NCI-H524 treated with DMSO at 0.1 percent for 48 hours (cell line): ENCODE data around the gene ADSS2.
"Not testable (repeated sequence)": the region's sequence is repeated elsewhere in the genome, so short reads cannot be mapped to it uniquely, and the experiment has no call there.

Experiments used
- DNase-seq: peaks from one replicate; lab custom pipeline; 2025; lab: John Stamatoyannopoulos, UW

The ADSS2 gene

DNA sequence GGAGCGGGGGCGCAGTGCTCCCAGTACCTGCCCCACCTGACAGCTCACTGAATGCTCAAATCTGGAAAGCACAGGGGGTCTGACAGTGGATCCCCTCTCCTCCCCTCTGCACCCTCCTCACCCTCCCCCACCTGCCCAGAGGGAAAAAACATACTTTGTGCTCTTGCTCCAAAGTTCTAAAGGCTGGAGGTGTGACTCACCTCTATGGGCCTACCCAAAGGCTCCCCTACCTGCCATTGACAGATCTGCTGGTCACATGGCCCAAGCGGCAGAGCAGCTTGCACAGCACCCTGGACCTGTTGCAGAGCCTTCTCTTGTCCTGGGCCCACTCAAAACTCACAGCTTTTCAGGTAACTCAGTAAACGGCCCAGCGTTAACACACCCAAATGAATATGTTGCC, 55.7 kb downstream of the ADSS2 start:
- no peak for DNase-seq

DNA sequence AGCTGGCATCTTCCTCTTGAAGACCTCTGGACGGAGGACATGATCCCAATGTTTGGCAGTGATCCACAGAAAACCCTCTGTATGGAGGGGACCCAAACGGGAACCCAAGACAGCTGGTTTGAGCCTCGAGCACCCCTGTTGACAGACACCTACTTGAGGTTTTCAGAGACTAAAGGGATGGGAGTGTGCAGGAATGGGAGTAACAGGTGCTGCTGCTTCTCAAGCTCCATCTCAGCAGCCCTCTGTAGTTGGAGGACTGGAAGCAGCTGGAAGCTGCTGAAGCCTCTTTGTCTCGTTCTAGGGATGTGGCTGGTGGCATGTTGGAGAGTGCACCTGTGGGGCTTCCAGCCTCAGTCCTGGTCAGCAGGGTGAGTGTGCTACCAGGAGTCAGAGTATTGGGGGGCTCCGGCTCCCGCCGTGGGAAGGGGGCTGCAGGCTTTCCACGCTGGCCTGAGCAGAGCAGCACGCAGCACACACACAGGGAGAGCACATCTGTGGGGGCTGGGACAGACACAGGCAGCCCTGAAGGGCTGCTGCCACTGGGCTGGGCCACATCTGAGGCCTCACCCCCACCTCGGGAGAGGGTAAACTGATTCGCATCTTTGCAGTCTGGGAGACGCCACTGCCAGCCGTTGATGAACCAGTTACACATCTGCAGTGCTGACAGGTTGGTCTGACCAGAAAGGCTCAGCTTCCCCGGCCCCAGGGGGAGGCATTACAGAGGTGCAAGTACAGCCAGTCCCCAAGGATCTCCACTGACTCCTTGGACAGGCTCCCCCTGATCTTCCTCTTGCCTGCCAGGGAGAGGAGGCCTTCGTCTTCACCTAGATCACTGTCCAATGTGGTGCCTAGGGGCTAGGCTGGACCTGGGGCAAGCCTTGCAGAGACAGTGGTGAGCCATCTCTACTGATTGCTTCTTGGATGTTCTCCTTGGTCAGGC, 56.6 kb downstream of the ADSS2 start:
- DNase-seq, result peak; percentile 95

DNA sequence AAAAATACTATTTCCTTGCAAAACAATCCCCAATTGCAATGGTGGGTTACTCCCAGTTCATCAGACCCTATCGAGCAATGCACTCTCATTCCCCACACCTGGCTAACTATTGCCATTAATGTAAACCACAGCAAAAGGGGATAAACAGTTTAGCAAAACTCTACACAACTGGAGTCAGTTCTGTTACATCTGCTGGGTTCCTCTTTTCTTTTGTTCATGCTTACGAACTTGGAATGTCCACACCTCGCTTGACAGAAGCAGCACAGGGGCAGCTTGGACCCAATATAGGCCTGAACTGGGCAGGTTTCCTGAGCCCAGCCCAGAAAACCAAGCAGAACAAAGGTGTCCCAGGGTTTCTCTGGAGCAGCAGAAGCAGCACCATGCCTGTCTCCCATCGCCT, 57.4 kb downstream of the ADSS2 start:
- no peak for DNase-seq

DNA sequence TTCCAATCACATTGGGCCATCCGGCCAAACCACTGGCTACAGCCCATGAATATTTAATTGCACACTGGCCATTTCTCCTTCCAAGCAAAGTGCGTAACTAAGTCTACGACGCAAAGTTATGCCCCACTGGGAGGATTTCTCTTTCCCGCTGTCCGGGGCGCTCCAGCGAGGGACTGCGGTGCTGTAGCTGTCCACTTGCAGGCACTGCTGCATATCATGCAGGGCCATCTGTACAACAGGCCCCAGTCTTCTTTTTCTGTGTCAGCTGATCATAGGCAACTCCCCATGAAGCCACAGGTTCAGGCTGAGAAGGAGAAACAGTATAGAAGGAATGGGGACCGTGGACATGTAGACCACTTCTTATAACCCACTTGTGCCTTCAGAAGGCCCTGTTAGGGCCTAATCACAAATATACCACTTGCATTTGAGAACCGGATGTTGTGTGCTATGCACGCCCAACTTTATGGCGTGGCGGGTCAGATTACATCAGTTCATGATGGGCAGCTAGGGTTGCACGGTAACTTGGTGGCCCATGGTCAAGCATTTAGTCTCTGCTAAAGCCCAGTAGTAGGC, 58.0 kb downstream of the ADSS2 start:
- DNase-seq, result no peak

DNA sequence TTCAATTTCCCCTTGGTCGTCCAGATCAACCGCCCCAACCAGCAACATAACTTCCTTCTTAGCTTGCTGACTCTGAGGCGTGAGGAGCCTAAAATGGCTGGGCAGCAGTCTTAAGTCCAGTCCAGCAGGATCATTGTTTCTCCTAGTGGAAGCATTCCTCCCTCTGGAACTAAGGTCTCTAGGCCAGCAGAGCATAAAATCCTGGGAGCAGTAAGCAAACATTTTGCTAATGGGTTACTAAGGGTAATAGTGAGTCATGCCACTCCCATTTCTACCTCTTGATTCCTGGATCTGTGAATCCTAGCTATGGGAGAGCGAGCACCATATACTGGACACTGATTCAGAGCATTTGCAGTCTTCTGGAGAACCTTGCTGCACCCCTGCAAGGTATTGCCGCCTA, 59.9 kb downstream of the ADSS2 start:
- DNase-seq, result no peak

DNA sequence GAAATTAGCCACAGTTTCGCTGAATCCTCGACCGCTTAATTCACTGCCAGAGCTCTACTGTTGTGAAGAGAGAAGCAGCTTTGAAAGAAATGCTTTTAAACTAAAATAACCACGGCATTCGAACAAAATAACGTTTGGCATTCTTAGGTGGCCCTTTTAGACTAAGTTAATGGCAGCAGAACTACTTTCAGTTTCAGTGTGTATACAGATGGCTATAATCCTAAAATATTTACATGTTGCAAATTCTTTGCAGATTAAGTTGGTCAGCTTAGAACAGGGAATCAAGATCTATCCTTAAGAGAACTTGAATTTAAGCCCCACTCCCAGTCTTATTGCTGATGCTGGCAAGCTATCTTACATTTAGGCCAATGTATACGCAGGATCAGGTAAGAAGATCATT, 62.7 kb downstream of the ADSS2 start:
- no peak for DNase-seq

DNA sequence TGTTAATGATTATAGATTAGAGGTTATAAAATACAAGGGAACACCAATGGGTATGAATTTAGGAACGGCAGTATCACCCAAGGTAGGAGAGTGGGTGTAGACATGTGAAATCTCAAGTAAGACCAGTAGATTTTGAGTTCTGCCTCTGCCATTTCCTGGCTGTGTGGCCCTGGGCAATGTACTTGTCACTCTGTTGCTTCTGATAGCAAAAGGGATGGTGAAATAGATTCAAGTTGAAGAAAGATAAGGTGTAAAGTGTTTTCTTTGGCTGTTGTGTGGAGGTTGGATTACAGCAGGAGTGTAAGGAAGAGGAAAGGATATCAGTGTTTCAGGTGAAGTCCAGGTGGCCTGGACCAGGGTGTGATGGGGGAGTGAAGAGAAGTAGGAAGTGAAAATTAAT, 64.3 kb downstream of the ADSS2 start:
- DNase-seq, result no peak

DNA sequence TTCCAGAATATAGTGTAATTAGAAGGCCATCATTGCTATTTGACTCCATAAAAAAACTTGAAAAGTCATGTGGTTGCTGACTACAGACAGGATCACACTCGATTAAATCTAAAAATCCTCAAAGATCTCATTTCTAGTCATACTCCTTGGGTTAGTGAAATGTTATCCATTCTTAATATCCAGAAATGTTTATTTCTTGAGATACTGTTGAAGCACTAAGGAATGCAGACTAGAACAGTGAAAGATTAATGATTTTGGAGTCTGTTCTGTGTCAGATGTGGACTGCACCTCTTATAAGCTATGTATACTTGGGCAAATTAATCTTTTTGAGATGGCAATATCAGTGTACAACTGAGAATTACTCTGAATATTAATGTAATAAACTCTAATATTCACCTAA, 65.1 kb downstream of the ADSS2 start:
- no peak for DNase-seq

DNA sequence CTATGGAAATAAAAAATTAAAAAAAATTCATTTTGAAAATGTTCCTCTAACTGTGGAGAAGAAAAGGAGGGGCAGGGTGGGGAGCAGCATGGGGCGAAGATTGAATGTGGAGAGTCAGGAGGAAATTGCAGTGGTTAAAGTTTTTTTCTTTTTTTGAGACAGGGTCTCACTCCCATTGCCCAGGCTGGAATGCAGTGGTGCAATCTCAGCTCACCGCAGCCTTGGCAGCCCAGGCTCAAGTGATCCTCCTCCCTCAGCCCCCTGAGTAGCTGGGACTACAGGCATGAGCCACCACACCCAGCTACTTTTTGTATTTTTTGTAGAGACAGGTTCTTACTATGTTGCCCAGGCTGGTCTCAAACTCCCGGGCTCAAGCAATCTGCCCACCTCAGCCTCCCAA, 67.6 kb downstream of the ADSS2 start:
- DNase-seq, result no peak

DNA sequence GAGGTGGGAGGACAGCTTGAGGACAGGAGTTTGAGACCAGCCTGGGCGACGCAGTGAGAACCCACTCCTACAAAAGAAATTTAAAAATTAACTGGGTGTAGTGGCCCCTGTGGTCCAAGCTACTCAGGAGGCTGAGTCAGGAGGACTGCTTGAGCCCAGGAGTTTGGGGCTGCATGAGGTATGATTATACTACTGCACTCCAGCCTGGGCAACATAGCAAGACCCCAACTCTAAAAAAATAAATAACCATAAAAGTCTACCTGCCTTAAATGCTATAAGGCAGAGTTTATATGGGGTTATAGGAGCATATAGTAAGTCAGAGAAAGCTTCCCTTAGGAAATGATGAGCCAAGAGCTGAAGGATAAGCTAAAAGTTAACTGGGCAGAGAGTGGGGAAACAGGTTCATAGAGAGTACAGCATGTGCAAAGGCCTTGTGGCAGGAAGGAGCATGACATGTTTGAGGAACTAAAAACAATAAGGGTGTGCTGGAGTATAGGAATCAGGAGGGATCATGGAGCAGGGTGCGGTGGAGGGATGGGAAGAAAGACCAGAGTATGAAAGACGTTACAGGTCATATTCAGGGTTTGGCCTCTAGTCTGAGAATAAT, 68.3 kb downstream of the ADSS2 start:
- DNase-seq, result no peak

DNA sequence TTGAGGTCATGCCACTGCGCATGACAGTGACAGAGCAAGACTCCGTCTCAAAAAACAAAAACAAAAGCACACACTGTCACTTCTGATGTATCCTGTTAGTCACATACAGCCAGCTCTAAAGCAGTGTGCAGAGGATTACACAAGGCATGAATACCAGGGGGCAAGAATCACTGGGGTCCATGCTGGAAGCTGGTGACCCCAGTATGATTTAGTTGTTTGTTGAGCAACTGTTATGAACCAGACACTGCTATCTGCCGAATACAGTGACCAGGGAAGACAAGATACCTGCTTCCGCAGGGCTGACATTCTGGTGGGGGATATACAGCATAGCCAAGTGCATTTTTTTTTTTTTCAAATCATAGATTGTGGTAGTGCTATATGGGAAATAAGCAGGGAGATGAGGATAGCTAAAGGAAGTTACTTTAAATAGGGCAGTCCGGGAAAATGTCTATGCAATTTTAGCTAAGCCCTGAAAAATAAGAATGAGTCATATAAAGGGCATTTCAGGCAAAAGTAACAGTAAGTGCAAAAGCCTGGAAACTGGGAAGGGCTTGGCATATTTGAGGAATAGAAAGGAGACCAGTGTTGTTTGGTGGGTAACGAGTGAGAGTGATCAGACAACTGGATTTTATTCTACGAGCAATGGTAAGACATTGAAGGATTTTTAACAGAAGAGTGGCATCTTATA, 69.7 kb downstream of the ADSS2 start:
- DNase-seq, result no peak

DNA sequence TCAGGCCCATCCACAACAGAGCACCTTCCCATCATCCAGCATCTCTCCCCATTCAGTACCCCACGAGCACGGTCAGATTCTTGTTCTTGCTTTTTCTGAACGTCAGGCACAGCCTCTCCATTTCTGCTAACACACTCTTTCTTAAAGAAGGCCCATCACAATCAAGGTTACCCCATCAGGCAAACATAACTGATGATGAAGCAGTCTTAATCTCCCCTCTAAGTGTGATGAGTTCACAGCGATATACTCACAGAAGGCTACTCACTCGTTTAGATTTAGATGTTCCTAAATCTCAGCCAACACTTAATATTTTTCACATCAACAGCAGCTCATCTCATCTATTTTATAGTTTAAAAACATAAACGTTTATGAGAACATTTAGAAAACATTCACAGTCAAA, 75.6 kb downstream of the ADSS2 start:
- no peak for DNase-seq

DNA sequence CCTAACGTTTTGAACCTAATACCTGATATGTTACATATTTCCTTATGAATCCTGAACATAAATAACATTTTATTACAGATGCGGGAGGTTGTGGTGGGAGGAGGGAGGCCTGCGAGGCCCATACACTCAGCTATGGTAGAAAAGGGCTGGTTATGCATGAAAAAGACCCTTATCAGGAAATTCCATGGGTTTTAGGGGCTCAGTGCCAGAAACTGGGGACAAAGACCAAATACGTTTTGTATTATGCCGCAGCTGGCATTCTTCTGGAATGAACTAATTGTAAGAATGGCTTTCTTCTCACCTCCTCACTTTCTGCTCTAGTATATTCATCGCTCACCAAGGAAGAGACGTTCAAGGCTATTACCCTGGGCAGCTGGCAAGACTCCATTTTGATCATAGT, 76.7 kb downstream of the ADSS2 start:
- DNase-seq, result no peak

DNA sequence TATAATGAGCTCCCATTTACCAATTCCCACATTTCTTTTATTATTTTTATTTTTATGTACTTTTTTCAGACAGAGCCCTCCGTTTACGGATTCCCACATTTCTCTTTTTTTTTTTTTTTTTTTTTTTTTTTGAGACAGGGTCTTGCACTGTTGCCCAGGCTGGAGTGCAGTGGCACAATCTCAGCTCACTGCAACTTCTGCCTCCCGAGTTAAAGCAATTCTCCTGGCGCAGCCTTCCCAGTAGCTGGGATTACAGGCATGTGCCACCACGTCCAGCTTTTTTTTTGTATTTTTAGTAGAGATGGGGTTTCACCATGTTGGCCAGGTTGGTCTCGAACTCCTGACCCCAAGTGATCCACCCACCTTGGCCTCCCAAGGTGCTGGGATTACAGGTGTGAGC, 77.2 kb downstream of the ADSS2 start:
- not testable (repeated sequence) for DNase-seq

DNA sequence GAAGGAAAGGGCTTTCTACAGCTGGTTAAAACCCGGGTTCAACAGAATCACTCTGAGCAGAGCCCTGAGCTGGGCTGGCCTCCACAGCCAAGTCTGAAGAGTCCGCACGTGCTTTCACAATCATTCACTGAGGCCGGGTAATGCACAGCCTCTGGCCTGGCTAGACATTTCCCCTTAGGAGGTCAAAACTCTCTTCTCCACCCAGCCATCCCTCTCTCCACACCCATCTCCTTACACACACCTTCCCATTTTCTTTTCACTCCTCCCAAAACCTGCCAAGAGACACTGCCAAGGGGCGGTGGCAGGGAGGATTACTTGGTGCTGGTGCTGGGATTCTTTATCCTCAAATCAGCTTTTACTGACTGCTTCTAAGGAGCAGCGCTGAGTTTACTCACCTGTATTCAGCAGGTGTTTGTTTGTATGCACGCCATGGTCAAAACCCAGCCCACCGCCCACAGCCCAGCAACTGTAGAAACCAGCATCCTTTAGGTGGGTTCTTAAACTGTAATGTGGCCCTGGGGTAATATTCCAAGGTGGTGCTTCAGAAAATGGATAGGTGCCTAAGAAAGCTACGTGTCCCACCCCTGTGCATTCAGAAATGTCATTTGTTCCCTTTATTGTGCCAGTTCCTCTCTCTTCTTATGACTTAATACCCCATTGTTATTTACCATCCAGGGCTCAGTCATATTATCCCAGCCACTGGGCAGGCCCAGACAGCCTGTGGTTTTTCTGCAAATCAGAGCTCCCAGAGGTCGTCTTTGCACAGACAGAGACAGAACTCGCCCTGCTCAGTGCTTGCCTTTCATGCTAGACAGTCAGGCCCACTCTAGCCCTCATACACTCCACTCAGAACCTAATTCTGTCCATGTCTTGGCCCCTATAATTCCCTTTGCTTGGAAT, 80.2 kb downstream of the ADSS2 start:
- no peak for DNase-seq

DNA sequence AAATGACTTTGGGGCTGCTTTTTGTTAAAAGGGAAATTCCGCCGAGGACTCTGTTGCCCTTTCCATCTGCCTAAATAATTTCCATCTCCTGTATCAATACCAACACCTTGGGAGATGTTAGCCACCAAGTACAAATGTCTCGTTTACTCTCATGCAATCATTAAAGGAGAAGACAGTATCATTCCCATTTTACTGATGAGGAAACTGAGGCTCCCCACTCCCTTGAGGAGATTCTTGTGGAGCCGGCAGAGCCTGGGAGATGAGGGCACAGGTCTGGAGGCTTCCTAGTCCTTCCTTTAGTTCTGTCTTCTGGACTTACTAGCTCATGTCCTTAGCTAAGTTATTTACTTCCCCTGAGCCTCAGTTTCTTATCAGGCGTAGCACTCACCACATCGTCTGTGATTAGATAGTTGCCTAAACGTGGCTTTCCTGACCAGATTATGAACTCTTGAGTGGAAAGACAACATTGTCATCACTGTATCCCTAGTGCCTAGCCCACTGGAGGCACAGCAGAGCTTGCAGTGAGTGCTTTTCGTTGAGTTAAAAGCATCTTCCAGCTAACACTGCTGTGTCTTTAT, 81.6 kb downstream of the ADSS2 start:
- DNase-seq, result no peak

DNA sequence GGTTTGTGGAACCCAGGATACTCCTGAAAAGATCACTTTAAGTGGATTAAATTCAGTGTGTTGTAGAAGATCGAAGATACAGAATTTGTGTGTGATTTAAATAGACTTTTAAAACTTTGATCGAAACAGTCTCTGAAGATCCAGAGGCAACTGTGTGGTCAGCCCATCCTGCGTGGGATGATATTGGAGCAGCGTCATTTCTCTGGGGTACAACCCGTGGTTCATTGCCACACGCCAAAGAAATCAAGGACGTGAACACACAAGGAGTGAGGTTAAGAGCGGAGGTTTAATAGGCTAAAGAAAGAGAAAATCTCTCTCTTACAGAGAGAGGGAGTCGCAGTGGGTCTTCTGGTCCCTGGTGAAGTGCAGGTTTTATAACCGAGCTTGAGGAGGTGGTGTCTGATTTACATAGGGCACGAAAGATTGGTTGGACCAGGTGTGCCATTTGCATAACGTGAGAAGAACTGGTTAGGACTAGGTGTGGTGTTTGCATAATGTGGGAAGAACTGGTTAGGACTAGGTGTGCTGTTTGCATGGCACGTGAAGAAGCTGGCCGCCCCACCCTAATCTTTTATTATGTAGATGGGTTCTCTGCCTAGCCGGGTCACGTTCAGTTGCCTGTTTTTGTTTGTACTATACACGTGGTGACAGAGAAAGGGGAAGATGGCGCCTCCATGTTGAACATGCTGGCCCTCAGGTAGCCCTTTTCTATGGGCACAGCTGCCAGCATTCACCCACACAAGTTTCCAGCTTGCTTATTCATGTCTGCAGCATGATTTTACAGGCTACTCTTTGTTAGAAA, 82.3 kb downstream of the ADSS2 start:
- no peak for DNase-seq

DNA sequence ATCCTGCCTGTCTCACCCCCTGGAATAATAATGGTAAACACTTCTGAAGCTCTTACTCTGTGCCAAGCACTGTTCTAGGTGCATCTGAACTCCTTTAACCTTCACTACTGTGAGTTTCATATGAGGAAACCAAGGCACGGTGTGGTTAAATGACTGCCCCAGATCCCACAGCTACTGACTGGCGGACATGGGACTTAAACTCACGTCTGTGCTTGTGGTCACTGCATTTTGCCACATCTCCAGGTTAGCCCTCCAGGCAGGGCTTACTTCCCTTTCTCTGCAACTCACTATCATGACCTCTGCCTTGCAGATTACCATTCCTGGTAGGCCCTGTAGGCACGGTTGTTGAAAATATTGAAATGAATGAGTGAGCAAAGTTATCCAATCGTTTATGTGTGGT, 83.4 kb downstream of the ADSS2 start:
- DNase-seq, result no peak

DNA sequence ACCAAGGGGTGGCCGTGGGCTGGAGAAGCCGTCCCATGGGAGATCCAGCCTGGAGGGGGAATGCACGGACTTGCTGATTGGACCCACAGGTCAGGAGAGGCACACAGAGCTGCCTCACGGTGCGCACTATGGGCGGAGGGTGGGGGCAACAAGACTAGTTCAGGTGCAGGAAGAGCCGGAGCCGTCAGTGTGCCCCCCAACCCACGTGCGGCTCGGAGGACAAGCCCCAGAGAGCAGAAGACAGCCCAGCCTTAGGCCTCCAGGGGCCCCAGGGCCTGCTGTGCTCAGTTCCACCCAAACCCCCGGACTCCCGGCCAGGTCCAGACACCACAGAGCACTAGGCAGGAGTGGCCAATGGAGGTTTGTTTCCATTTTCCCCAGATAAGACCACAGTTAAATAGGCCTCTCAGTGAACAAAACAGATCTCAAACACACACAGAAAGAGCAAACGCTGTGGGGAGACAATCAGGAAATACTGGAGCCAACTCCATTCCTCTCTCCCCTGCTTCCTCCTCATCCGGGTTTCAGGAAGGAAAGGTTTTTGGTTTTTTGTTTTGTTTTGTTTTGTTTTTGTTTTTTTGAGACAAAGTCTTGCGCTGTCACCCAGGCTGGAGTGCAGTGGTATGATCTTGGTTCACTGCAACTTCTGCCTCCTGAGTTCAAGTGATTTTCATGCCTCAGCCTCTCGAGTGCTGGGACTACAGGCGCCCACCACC, 84.2 kb downstream of the ADSS2 start:
- no peak for DNase-seq

DNA sequence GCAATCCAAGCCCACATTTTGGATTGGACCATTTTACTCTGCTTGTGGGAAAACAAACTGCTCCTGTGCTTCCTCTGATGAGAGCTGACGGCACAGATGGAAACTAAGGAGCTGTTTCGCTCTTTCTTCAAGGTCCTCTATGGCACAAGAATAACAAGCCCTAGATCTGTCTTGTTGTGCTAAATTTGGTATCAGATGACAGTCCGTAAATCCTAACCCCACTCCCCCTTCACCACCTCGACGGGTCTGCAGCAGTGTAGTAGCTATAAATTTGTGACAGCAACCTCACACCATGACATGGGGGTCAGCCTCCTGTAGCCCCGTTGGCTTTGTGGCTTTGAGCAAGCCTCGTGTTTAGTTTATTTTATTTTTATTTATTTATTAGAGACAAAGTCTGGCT, 85.9 kb downstream of the ADSS2 start:
- DNase-seq, result no peak
